Mucosa of descending colon (tissue), 3 donors: ENCODE measurements around the gene ARNT2. TPM values are rescaled to one million over a fixed set of nuclear protein-coding genes. Genes with fewer than 3 reads are reported as not detected.

Source experiments
- ATAC-seq: fragments of 200-7000 bp; cut with Tn5 transposase; one replicate; pipeline ENCODE4 v1.9.1; 2020; ENCODE audit warnings: mild to moderate bottlenecking, moderate library complexity
- DNase-seq, 3 donors: peaks; one replicate each; pipeline ENCODE4 v3.0.0-alpha.2; 2020
- H3K36me3 ChIP-seq: fragments of 200-600 bp; one replicate; pipeline ENCODE4 v1.8.0; 2021; ENCODE audit warnings: low read depth, mild to moderate bottlenecking
- H3K4me1 ChIP-seq: fragments of 200-600 bp; one replicate; pipeline ENCODE4 v1.8.0; 2021; ENCODE audit warnings: low read depth, mild to moderate bottlenecking
- H3K4me3 ChIP-seq: fragments of 200-600 bp; one replicate; pipeline ENCODE4 v1.8.0; 2021; ENCODE audit warnings: mild to moderate bottlenecking
- H3K9me3 ChIP-seq: fragments of 200-600 bp; one replicate; pipeline ENCODE4 v1.8.0; 2021; ENCODE audit warnings: mild to moderate bottlenecking
- CTCF ChIP-seq: fragments of 200-600 bp; IDR thresholded peaks from one replicate; pipeline ENCODE4 v1.8.0; 2022; ENCODE audit warnings: antibody characterized with exemption, mild to moderate bottlenecking
- intact Hi-C, 2 donors: fragments of 100-400 bp; cut with DNase I in 1 of 2; cut with micrococcal nuclease in 1 of 2; formaldehyde crosslinking; loops; one replicate each; pipeline versions ENCODE4 v1.11.0 to v1.11.1; 2022; cut with DNase I, micrococcal nuclease
- total RNA-seq, 3 donors: library from RNA; stranded (reverse); fragmentation: NEBNext Ultra II Directional in 2 of 3; extraction: Animal tissue kit (Norgen Biotek cat#: 25700) in 2 of 3; gene quantifications; one replicate each; pipeline versions ENCODE4 v1.2.1 to v1.2.4, GENCODE V29; 2021 to 2023
- donor health status: DM: no; HTN: no; CAD: no; lungs with moderate emphysema.
- donor health status: DM: no; HTN: no; CAD: no.
- donor health status: DM: no; HTN: yes; CAD: no.

ARNT2 gene
- total RNA-seq, 3 donors from 2014 or later = 2.8 to 11.1 (median 3.2) TPM

- H3K4me1 ChIP-seq = no peaks in the 10 kb centered on the region
- ATAC-seq (no peak), DNase-seq (no peak)
- no peaks in the 10 kb centered on the region for H3K36me3 ChIP-seq
- no peaks in the 10 kb centered on the region for H3K9me3 ChIP-seq
- intact Hi-C loops = no loop called here
- no peak for TF ChIP-seq CTCF
- no peak overlapping the region for H3K4me3 ChIP-seq
Measured at GRCh38 chr15:80562033-80562432, 157.9 kb downstream of the ARNT2 start.

- no peak for ATAC-seq
Measured at GRCh38 chr15:80562846-80563245, 158.7 kb downstream of the ARNT2 start.

GRCh38 chr15:80563372-80563997 is 159.3 kb downstream of the ARNT2 start:
- ATAC-seq = no peak
- DNase-seq = no peak
- Histone ChIP-seq H3K36me3 (no peaks in the 10 kb centered on the region), H3K4me1 (no peaks in the 10 kb centered on the region), H3K4me3 (no peak overlapping the region), H3K9me3 (no peaks in the 10 kb centered on the region)
- TF ChIP-seq CTCF = no peak
- intact Hi-C loops = no loop called here

More at GRCh38 chr15:80562846-80563245, 158.7 kb downstream of the ARNT2 start:
- intact Hi-C loops = no loop called here
- H3K4me3 ChIP-seq = no peak overlapping the region
- H3K4me1 ChIP-seq = no peaks in the 10 kb centered on the region
- H3K9me3 ChIP-seq = no peaks in the 10 kb centered on the region
- DNase-seq = no peak
- H3K36me3 ChIP-seq = no peaks in the 10 kb centered on the region
- no peak for TF ChIP-seq CTCF

- H3K9me3 ChIP-seq = no peaks in the 10 kb centered on the region
- no peak for DNase-seq
Measured at GRCh38 chr15:80564056-80564455, 159.9 kb downstream of the ARNT2 start.

GRCh38 chr15:80565398-80565797 is 161.2 kb downstream of the ARNT2 start:
- intact Hi-C loops = loop anchor here (5.0 kb wide), 1 partner anchor 212 kb away; the partner anchor contains the start of gene CEMIP (in 2 of the 2)
- Histone ChIP-seq H3K4me3 (no peak overlapping the region), H3K9me3 (no peaks in the 10 kb centered on the region), H3K36me3 (no peaks in the 10 kb centered on the region), H3K4me1 (no peaks in the 10 kb centered on the region)
- no peak for ATAC-seq
- no peak for TF ChIP-seq CTCF
- DNase-seq = no peak

More at GRCh38 chr15:80564056-80564455, 159.9 kb downstream of the ARNT2 start:
- Histone ChIP-seq H3K4me1 (no peaks in the 10 kb centered on the region), H3K36me3 (no peaks in the 10 kb centered on the region), H3K4me3 (no peak overlapping the region)
- no peak for TF ChIP-seq CTCF
- no peak for ATAC-seq
- intact Hi-C loops = no loop called here
